GM12801 (cell line): ENCODE data around the gene BBS7.

Experiments used
- CTCF ChIP-seq: IDR thresholded peaks from one replicate; pipeline ENCODE4 v1.5.1; 2011; ENCODE audit warnings: control low read depth; ENCODE audit not compliant: insufficient read length; ENCODE audit errors: extremely low read depth

The BBS7 gene

GRCh38 chr4:121885115-121885514 lies 14.8 kb upstream of the BBS7 start:
- TF ChIP-seq CTCF = no peak

- no peak for TF ChIP-seq CTCF
These were observed 10.9 kb upstream of the BBS7 start for GRCh38 chr4:121881158-121881557.

GRCh38 chr4:121879135-121879534 lies 8.9 kb upstream of the BBS7 start:
- TF ChIP-seq CTCF = no peak

- no peak for TF ChIP-seq CTCF
These were observed 6.9 kb upstream of the BBS7 start for GRCh38 chr4:121877041-121877773.

- no peak for TF ChIP-seq CTCF
These were observed 5.8 kb upstream of the BBS7 start for GRCh38 chr4:121876070-121876469.

- TF ChIP-seq CTCF = no peak
These were observed 5.4 kb upstream of the BBS7 start for GRCh38 chr4:121875652-121876051.

GRCh38 chr4:121873604-121874003 lies 3.3 kb upstream of the BBS7 start:
- TF ChIP-seq CTCF = no peak
